CD14-positive monocyte (primary cell): Measurements from ENCODE around the gene ZNF621. TPM values are rescaled to one million over a fixed set of nuclear protein-coding genes. Genes with fewer than 3 reads are reported as not detected.

Experiments used
- DNase-seq, 3 donors: peaks; one replicate each; pipeline ENCODE4 v3.0.0-alpha.2; 2011 to 2022
- H2AFZ ChIP-seq: 2 replicates; pipeline ENCODE4 v1.6.0; 2012; ENCODE audit warnings: mild to moderate bottlenecking, low read depth, low read length, inconsistent platforms; ENCODE audit not compliant: insufficient read depth, poor library complexity, severe bottlenecking
- H3K27ac ChIP-seq, 2 donors: 1 replicate in 1 of 2; 2 replicates in 1 of 2; pipeline ENCODE4 v1.5.1; 2012 to 2013; ENCODE audit warnings: low read length in 2 of 2, control low read depth in 1 of 2, inconsistent platforms in 1 of 2, low read depth in 1 of 2, mild to moderate bottlenecking in 1 of 2
- H3K27me3 ChIP-seq, 2 donors: one replicate each; pipeline versions ENCODE4 v1.6.0 to v1.6.1; 2011 to 2013; ENCODE audit warnings: low read length in 2 of 2; ENCODE audit not compliant: control insufficient read depth in 2 of 2, insufficient read depth in 2 of 2
- H3K36me3 ChIP-seq, 2 donors: replicated peaks in 1 of 2; 1 replicate in 1 of 2; 2 replicates in 1 of 2; pipeline versions ENCODE4 v1.5.1 to v1.6.1; 2012 to 2013; ENCODE audit warnings: low read length in 2 of 2, control low read depth in 1 of 2, inconsistent platforms in 1 of 2, mild to moderate bottlenecking in 1 of 2; ENCODE audit not compliant: insufficient read depth in 2 of 2, control insufficient read depth in 1 of 2
- H3K4me1 ChIP-seq, 2 donors: 1 replicate in 1 of 2; 2 replicates in 1 of 2; pipeline versions ENCODE4 v1.5.1 to v1.6.1; 2012 to 2013; ENCODE audit warnings: low read length in 2 of 2, control low read depth in 1 of 2, inconsistent platforms in 1 of 2, mild to moderate bottlenecking in 1 of 2, moderate library complexity in 1 of 2; ENCODE audit not compliant: insufficient read depth in 2 of 2, control insufficient read depth in 1 of 2
- H3K4me2 ChIP-seq: replicated peaks from 2 replicates; pipeline ENCODE3; 2012; ENCODE audit warnings: low read length, moderate library complexity, mild to moderate bottlenecking; ENCODE audit not compliant: poor library complexity, severe bottlenecking; ENCODE audit errors: extremely low read depth
- H3K4me3 ChIP-seq, 3 experiments: fragments of 200-600 bp in 1 of 3; sonication (generic) in 1 of 3; replicated peaks in 1 of 3; 1 replicate in 2 of 3; 2 replicates in 1 of 3; pipeline ENCODE4 v1.5.1; 2011 to 2013; ENCODE audit warnings: low read length in 3 of 3, mild to moderate bottlenecking in 3 of 3, control low read depth in 2 of 3, low read depth in 2 of 3, inconsistent platforms in 1 of 3, moderate library complexity in 1 of 3
- H3K79me2 ChIP-seq: 2 replicates; pipeline ENCODE4 v1.6.0; 2012; ENCODE audit warnings: mild to moderate bottlenecking, control low read depth, inconsistent platforms, low read length, moderate library complexity; ENCODE audit not compliant: insufficient read depth
- H3K9ac ChIP-seq: 2 replicates; pipeline ENCODE4 v1.6.0; 2017; ENCODE audit warnings: low read length, mild to moderate bottlenecking; ENCODE audit not compliant: insufficient read depth, poor library complexity, severe bottlenecking
- H3K9me3 ChIP-seq, 2 donors: replicated peaks in 1 of 2; 1 replicate in 1 of 2; 2 replicates in 1 of 2; pipeline versions ENCODE4 v1.5.1 to v1.6.1; 2012 to 2013; ENCODE audit warnings: low read length in 2 of 2, control low read depth in 1 of 2; ENCODE audit not compliant: control insufficient read depth in 1 of 2, insufficient read depth in 1 of 2
- H4K20me1 ChIP-seq: 2 replicates; pipeline ENCODE4 v1.6.0; 2012; ENCODE audit warnings: mild to moderate bottlenecking, low read length, control low read depth, moderate library complexity; ENCODE audit not compliant: insufficient read depth
- H3K27ac Mint-ChIP-seq, 7 donors: one replicate each; pipeline ENCODE4 v1.8.0; 2020; ENCODE audit warnings: mild to moderate bottlenecking in 7 of 7, mixed read lengths in 7 of 7, moderate library complexity in 6 of 7, inconsistent platforms in 2 of 7
- H3K27me3 Mint-ChIP-seq, 3 donors: one replicate each; pipeline ENCODE4 v1.8.0; 2021 to 2022; ENCODE audit warnings: low read depth in 3 of 3, mild to moderate bottlenecking in 3 of 3, mixed read lengths in 3 of 3, moderate library complexity in 3 of 3, inconsistent platforms in 1 of 3
- H3K36me3 Mint-ChIP-seq, 2 donors: one replicate each; pipeline ENCODE4 v1.8.0; 2020; ENCODE audit warnings: mixed read lengths in 2 of 2, inconsistent platforms in 1 of 2, mild to moderate bottlenecking in 1 of 2
- H3K4me1 Mint-ChIP-seq: one replicate; pipeline ENCODE4 v1.8.0; 2020; ENCODE audit warnings: mild to moderate bottlenecking, mixed read lengths
- H3K4me3 Mint-ChIP-seq, 2 donors: one replicate each; pipeline ENCODE4 v1.8.0; 2020; ENCODE audit warnings: mild to moderate bottlenecking in 2 of 2, mixed read lengths in 2 of 2, moderate library complexity in 1 of 2
- H3K9me3 Mint-ChIP-seq, 7 donors: one replicate each; pipeline ENCODE4 v1.8.0; 2020 to 2022; ENCODE audit warnings: mixed read lengths in 7 of 7, mild to moderate bottlenecking in 6 of 7, moderate library complexity in 6 of 7, inconsistent platforms in 2 of 7
- CTCF ChIP-seq: fragments of 200-600 bp; IDR thresholded peaks from one replicate; pipeline ENCODE4 v1.8.0; 2022; ENCODE audit warnings: antibody characterized with exemption, mild to moderate bottlenecking
- WGBS: methylation state at CpG from one replicate; pipeline ENCODE4 v1.1.5; 2013; ENCODE audit warnings: missing lambda C conversion rate; ENCODE audit not compliant: insufficient coverage; 5-methylcytosine and 5-hydroxymethylcytosine counted together
- intact Hi-C, 2 donors: fragments of 100-400 bp; cut with micrococcal nuclease; formaldehyde crosslinking; loops; one replicate each; pipeline versions ENCODE4 v1.15.0 to v1.15.1; 2023
- polyA plus RNA-seq, 3 donors: library from polyadenylated mRNA; depleted of rRNA in 1 of 3; unstranded in 2 of 3; stranded (reverse) in 1 of 3; fragments of 300-500 nt in 2 of 3; fragments of >200 nt in 1 of 3; fragmentation: Illumina TruSeq in 2 of 3; gene quantifications; 1 replicate in 2 of 3; 2 replicates in 1 of 3; pipeline ENCODE4 v1.2.3, GENCODE V29; 2012 to 2021

Gene ZNF621
- polyA plus RNA-seq, 3 donors, result 1.1 to 12.2 (median 2.0) TPM

DNA sequence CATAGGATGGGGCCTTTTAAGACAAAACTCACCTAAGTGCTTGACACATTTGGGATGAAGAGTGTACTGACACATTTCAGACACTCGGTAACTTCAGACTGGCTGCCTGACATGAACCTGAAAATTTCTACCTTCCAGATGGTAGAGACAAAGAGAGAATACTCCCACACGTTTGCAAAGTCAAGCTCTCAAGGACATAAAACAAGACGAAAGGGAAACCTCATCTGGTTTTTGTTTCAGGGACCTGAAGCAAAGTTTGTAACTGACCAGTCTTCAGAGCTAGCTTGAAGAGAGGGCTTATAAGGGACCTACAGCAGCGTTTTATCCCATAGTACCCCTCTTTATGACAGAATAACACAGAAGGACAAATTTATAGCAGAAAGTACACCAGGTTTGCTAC lies 41.9 kb downstream of the ZNF621 start:
- H3K79me2 ChIP-seq, result no peaks in the 10 kb centered on the region
- Mint-ChIP-seq H3K4me1 (no peaks in the 10 kb centered on the region), H3K36me3 (no peaks in the 10 kb centered on the region), H3K27me3 (peaks cover 0 to 6% (median 5%) of the 10 kb centered on the region in 3 donors), H3K27ac (peak overlapping the region in 1 of 7 donors; percentile 20), H3K4me3 (no peak overlapping the region), H3K9me3 (peaks cover 4 to 19% (median 14%) of the 10 kb centered on the region in 7 donors)
- no peaks in the 10 kb centered on the region for H3K36me3 ChIP-seq
- DNase-seq, result no peak
- peaks cover 0 to 6% of the 10 kb centered on the region in 2 donors for H3K9me3 ChIP-seq
- H3K27ac ChIP-seq, result no peak overlapping the region
- H2AFZ ChIP-seq, result no peak overlapping the region
- TF ChIP-seq CTCF, result no peak
- H3K4me1 ChIP-seq, result no peaks in the 10 kb centered on the region
- no peak overlapping the region for H3K9ac ChIP-seq
- no peaks in the 10 kb centered on the region for H4K20me1 ChIP-seq
- no peaks in the 10 kb centered on the region for H3K27me3 ChIP-seq
- H3K4me2 ChIP-seq, result no peak overlapping the region
- intact Hi-C loops, result no loop called here
- no peak overlapping the region for H3K4me3 ChIP-seq
- WGBS, result no CpG with 5 or more reads among the region's 4 CpGs

DNA sequence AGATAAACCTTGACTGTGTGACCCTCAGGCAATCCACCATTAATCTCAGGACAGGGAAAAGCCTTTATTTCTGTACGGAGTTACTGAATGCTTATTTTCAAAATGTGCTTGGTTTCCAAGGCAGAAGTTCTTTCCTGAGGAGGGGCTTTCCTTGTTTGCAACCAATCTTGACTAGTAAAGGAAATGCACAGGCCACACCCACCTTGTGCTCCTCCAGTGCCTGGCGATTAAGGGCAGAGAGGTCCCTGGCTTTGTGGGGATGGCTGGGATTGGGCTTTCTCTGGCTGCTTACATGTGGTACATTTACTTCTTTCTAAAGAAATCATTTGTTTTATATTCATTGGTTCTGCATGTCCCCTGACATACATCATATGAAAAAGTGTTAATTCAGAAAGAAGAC lies 47.8 kb downstream of the ZNF621 start:
- no peaks in the 10 kb centered on the region for H4K20me1 ChIP-seq
- H3K4me3 ChIP-seq, result no peak overlapping the region
- H3K9me3 ChIP-seq, result peaks cover 0 to 6% of the 10 kb centered on the region in 2 donors
- Mint-ChIP-seq H3K4me3 (no peak overlapping the region), H3K27ac (no peak overlapping the region), H3K36me3 (no peaks in the 10 kb centered on the region), H3K27me3 (peaks cover 3 to 10% (median 6%) of the 10 kb centered on the region in 3 donors), H3K9me3 (peaks cover 0 to 8% (median 6%) of the 10 kb centered on the region in 7 donors), H3K4me1 (no peaks in the 10 kb centered on the region)
- H3K36me3 ChIP-seq, result no peaks in the 10 kb centered on the region
- no peak overlapping the region for H2AFZ ChIP-seq
- H3K9ac ChIP-seq, result no peak overlapping the region
- no peak for DNase-seq
- no peaks in the 10 kb centered on the region for H3K79me2 ChIP-seq
- H3K27ac ChIP-seq, result no peak overlapping the region
- intact Hi-C loops, result no loop called here
- no CpG with 5 or more reads among the region's 2 CpGs for WGBS
- H3K27me3 ChIP-seq, result no peaks in the 10 kb centered on the region
- H3K4me1 ChIP-seq, result no peaks in the 10 kb centered on the region
- TF ChIP-seq CTCF, result no peak
- H3K4me2 ChIP-seq, result no peak overlapping the region
